Measurements from ENCODE around the gene COX6B2.

COX6B2 gene

DNA sequence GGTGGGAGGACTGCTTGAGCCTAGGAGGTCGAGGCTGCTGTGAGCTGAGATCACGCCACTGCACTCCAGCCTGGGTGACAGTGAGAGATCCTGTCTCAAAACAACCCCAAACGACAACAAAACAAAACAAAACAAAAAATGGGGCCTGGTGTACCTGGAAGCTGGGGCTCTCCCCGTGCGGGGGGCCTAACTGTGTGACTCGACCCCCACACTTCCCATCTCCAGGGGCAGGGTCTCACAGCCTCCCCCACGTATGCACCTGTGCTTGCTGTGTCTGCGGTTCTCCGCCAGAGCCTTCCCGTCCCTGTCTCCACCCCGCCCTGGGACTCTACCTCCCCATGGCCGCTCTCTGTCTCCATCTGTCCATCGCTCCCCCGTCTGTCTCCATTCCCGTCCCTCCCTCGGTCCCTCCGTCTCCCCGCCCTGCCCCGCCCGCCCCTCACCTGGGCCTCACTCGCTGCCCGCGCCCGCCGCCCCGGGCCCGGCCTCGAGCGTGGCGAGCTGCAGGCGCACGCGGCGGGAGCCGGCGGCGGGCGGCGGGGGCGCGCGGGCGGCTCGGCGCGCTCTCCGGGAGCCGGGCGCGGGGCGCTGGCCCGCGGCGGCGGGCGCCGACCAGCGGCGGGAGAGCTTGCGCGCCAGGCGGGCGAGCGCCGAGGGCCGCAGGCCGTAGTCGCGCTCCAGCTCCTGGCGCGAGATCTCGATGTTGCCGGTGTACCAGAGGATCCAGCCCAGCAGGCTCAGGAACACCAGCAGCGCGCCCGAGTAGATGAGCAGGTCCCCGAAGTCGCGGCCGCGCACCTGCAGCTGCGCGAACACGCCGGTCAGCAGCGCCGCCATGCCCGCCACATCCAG is 29.0 kb upstream of the COX6B2 start:
- peak; percentile 46 for DNase-seq

DNA sequence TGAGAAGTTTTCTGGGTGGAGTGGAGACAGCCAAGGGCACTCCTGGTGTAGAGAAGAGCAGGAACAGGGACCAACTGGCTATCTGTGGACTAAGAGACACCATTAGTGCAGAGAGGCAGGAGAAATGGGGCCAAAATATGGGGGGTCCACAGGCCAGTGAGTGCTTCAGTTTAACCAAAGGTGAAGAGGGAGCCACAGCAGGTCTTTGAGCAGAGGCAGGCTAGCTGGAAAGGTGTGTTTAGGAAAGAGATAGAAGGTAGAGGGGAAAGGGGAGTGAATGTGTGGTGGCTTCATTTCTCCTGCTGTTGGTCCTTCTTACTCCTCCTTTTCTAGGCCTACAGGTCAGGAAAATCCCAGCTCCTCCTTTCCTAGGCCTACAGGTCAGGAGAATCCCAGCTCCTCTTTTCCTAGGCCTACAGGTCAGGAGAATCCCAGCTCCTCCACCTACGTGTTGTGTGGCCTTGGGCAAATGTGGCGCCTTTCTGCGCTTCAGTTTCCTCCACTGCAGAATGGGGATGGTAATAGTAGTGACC is 28.1 kb upstream of the COX6B2 start:
- DNase-seq, result no peak

DNA sequence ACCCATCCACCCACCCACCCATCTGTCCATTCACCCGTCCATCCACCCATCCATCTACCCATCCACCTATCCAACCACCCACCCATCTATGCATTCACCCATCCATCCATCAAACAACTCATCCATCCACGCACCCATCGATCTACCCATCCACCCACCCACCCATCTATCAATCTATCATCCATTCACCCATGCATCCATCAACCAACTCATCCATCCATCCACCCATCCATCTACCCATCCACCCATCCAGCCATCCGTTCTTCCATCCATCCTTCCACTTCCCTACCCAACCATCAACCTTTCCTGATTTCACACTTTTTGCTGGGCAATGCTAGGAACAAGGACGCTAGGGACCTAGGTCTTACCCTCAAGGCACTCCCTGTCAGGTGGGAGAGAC is 27.5 kb upstream of the COX6B2 start:
- DNase-seq, result no peak

DNA sequence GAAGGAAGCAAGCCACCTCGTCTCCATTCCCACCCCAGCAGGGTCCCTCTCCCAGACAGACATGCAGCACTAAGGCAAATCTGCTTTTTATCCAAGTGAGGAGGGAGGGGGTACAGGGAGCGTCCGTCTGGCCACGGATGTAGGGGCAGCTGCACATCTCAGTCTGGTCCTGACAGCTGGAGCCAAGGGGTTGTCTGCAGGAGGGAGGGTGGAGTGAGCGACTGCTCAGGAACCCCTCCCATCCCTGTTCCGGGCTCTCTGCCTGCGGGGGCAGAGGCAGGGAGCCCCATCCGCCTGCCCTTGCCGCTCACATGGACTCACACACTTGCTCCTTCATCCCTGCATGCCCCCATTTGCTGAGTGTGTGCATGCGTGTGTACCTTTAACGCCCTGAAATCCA is 24.7 kb upstream of the COX6B2 start:
- no peak for DNase-seq

DNA sequence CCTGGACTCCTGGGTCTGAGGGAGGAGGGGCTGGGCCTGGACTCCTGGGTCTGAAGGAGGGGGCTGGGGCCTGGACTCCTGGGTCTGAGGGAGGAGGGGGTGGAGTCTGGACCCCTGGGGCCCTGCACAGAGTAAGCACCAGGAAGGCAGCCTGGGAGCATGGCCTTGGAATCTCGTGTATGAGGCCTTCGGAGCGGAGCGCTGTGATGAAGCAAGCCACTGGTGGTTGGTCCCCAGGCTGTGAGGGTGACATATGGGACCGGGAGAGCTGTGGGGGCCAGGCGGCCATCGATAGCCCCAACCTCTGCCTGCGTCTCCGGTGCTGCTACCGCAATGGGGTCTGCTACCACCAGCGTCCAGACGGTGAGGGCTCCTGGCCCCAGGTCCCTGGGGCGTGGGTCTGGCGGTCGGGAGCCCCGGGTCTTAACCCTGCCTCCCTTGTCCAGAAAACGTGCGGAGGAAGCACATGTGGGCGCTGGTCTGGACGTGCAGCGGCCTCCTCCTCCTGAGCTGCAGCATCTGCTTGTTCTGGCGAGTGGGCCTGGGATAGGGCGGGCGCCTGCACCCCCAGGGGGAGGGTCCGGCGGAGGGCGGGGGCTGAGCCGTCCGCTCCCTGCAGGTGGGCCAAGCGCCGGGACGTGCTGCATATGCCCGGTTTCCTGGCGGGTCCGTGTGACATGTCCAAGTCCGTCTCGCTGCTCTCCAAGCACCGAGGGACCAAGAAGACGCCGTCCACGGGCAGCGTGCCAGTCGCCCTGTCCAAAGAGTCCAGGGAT is 23.0 kb upstream of the COX6B2 start:
- DNase-seq, result no peak

DNA sequence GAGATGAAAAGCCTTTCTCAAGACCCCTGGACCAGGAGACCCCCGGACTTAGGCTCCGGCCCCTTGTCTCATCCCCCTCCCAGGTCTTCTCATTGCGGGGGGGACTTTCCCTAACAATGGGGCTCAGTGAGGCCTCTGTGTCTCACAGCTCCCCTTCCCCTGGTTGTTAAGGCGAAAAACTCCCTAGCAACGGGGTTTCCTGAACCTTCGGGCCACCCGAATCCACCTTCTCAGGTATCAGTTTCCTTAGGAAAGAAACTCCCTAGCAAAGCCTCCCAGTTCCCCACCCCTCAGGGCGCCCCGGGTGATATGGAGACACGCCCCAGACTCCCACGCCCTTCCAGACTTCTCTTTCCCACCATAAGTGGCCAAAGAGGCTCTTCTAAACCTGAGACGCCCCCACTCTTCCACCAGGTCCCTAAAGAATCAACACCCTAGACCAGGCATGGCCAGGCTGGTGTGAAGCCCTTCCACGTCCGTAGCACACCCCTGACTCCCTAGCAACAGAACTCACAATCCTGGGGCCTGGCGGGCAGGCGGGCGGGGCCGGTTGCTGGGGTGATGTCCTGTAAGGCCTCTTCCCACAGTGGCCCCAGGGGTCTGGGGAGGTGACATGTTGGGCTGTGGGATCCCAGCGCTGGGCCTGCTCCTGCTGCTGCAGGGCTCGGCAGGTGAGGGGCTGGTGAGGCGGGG is 21.9 kb upstream of the COX6B2 start, which contains the start of gene TMEM190:
Gene TMEM190, plus strand, starts transcription at position 586 of the 693 bp plus-strand sequence. Its CDS starts 28 bp downstream, at position 614.
- no peak for DNase-seq

DNA sequence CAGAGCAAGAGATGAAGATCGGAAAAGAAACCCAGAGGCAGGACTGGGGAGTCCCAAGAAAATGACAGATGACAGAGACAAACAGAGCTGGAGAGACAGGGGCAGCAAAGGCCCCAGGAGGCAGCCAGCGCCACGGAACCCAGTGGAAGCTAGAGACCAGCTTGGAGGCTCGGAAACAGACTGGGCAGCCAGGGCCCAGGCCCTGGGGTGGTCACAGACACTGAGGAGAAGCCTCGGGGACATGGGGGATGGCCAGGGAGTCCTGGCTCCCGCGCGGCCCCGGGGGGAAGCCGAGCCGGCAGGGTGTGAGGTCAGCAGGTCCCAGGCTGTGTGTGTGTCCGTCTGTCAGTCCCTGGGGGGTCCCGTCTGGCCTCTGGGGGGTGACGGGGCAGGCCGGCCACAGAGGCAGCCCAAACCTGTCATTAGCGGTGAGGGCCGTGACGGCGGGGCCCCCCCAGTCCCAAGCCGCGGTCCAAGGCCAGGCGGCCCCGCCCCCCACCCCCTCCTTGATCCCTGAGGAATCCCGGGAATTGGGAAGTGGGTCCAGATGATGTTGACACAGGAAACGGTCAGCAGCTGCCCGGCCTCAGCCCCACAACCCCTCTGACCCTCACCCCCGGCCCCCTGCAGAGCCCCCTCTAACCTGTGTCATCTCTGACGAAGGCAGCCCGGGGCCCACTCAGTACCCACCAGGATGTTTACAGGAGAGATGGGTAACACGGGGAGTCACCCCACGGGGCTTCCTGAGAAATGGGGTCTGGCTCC is 19.7 kb upstream of the COX6B2 start:
- DNase-seq, result no peak

DNA sequence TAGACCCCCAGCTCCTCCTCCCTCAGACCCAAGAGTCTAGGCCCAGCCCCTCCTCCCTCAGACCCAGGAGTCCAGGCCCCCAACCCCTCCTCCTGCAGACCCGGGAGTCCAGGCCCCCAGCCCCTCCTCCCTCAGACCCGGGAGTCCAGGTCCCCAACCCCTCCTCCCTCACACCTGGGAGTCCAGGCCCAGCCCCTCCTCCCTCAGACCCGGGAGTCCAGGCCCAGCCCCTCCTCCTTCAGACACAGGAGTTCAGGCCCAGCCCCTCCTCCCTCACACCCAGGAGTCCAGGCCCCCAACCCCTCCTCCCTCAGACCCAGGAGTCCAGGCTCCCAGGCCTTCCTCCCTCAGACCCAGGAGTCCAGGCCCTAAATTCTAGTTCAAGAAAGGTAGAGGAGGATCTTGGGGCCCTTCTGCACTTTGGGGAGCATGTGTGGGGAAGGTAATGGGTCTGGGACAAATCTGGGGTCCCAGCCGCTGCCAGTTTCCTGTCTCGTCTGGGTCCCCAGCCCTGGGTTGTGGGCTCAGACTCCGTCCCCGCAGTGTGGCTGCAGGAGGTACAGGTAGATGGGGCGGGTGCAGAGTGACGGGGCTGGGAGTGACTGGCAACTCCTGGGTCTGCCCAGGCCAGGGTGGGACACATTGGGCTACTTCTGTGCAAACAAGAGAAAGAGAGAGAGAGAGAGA is 18.9 kb upstream of the COX6B2 start:
- no peak for DNase-seq

DNA sequence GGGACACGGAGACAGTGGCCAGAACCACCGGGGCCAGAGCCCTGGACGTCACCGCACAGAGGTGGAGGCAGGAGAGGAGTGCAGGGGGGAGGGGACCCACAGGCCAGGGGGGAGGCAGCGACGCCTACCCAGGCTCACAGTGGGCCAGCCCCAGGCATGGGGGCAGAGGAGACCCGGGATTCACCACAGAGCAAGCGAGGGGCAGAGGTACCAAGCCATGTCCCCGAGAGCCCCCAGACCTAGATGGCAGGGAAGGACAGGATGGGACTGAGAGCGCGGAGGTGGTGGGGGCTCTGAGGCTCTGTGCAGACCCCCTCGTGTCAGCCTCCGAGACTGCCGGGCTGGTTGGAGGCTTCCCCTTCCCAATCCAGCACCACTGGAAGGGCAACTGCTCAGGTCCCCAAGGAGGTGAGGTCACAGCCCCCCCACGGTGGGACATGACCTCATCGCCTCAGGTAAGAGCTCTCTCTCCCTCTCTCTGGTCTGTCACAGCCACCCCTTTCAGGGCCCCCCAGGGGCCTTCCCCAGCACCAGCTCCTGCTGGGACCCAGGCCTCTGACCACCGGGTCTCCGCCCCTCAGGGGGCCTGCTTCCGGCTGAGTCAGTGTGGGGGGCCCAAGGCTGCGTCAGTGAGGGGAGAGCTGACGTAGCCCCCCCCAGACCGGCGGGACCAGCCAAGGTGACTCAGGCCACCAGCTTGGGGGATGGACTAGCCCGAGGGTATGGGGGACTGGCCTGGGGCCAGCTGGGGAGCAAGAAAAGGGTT is 18.0 kb upstream of the COX6B2 start:
- no peak for DNase-seq

DNA sequence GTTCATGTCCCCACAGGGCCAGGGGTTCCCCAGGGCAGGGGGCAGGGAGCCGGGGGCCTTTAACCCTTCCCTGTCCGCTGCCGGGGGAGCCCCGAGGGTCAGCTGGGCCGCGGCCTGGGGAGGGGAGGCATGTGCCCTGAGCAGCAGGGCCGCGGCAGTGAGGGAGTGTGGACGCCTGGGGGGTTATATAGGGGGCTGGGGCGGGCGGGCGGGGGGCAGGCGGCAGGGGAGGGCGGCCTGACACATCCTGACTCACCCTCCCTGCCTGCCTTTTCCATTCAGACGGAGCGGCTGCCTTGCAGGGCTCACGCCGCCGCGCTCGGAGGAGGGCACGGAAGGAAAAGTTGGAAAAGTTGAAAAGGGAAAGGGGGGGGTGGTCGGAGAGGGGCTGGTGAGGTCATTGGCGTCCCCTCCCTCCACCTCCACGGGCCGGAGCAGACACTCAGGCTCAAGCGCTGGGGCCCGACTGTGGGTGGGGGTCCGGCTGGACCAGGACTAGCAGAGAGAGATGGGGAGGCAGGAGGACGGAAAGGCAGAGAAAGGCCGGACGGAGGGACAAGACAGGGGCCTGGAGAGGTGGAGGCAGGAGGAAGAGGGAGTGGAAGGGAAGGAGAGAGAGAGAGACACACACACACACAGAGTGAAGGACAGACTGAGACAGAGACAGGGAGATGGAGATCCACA is 15.9 kb upstream of the COX6B2 start, which contains the start of gene IL11:
Gene IL11, minus strand, starts transcription at position 159 of the 684 bp plus-strand sequence. Its CDS starts 153 bp downstream, at position 6.
- no peak for DNase-seq

DNA sequence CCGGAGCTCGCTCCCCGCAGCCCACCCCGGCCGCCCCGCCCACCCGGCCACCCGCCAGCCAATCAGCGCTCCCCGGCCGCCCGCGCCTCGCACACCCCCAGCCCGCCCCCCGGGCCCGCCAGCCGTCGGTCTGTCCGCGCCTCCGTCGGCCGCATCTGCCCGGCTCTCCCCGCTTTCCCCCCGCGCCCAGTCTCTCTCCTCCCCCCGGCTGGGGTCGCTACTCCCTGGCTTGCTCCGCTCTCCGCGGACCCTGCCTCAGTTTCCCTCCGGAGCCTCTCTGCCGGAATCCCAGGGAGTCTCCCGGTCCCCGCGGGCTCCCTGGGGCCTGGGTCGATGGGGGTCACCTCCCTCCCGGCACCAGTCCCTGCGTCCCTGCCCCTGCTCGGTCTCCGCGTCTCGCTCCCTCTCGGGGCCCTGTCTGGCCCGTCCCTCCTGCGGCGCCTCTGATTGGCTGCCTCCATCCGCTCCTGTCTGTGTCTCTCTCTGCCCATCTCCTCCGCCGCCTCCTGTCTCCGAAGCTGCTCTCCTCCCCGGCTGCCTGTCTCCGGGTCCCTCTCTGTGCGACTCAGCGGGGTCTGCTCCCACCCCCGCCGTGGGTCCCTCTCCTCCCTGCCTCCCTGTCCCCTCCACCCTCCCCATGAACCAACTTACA is 15.3 kb upstream of the COX6B2 start:
- no peak for DNase-seq

DNA sequence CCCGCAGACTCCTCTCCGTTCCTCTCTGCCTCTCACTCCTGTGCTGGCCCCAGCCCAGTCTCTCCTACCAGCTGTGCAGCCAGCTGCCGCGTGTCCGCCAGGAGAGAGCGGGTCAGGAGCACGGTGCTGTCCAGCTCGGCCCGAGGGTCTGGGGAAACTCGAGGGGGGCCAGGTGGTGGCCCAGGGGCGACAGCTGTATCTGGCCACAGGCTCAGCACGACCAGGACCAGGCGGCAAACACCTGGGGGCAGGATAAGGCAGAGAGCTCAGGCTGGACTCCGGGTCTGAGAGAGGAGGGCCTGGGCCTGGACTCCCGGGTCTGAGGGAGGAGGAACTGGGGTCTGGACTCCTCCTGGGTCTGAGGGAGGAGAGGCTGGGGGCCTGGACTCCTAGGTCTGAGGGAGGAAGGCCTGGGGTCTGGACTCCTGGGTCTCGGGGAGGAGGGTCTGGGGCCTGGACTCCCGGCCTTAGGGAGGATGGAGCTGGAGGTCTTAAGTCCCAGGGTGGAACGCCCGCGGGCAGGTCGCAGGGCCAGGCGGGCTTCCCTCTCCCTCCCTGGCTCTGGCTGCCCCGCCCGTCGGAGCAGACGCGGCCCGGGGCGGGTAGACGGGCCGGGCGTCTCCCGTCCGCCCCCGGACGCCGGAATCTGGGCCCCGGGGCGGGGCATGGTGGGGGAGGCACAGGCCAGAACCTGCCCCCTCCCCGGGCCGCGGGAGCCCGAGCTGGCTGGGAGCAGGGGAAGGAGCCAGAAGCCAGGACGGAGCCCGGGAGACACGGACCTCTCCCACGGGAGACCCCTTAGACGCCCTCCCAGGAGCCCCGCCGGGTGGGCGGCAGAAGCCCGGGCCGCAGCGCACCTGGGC is 14.4 kb upstream of the COX6B2 start:
- no peak for DNase-seq

DNA sequence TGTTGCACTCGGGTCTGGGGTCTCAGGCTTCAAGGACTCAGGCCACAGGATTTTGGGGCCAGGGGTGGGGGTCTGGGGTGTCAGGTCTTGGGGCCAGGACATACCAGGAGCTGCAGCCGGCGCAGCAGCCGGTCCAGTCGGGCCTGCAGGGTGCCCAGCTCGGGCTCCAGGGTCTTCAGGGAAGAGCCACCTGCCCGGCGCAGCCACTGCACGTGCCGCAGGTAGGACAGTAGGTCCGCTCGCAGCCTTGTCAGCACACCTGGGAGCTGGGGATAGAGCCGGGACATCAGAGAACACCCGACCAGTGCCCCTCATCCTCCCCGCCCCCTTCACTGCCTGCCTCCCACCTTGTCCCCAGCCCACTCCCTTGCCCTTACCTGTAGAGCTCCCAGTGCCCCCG is 13.6 kb upstream of the COX6B2 start:
- DNase-seq, result no peak

DNA sequence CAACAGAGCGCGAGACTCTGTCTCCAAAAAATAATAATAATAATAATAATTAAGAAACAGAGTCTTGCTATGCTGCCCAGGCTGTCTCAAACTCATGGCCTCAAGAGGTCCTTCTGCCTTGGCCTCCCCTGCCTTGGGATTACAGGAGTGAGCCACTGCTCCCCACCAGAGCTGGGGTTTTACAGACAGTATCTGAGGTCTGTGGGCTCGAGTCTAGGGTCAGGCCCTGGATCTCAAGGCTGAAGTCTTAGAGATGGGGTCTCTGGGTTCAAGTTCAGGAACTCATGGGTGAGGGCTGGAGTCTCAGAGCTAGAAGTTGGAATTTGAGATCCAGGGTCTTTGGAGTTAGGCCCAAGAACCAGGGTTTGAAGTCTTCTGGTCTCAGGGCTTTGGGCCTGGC is 12.3 kb upstream of the COX6B2 start:
- no peak for DNase-seq

DNA sequence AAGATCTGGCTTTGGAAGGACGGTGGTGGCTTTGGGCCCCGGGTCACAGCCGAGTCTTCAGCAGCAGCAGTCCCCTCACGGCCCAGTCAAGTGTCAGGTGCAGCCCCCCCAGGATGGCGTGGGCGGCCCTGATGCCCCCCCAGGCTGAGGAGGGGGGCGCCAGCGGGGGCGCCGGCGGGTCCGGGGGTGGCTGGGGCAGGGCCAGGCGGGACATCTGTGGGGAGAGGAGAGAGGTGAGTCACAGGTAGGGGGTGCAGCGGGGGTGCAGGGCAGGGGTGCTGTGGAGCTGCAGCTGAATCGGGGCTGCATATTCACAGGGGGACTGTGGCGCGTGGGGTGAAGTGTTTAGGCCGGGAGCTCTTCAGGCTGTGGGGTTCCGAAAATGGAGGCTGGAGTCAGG is 11.4 kb upstream of the COX6B2 start:
- DNase-seq, result no peak

DNA sequence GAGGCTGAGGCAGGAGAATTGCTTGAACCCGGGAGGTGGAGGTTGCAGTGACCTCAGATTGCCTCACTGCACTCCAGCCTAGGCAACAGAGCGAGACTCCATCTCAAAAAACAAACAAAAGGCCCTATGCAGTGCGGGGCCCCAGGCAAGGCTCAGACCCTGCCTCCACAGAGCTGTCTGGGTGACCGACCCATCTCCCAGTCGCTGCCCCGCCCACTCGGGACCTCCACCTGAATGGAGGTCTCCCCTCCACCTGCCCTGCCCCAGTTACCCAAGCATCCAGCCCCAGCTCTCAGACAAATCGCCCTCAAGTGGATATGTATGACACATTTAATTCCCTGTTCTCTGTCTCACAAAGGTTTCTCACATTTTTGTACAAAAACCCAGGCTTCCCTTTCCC is 10.7 kb upstream of the COX6B2 start:
- DNase-seq, result no peak

DNA sequence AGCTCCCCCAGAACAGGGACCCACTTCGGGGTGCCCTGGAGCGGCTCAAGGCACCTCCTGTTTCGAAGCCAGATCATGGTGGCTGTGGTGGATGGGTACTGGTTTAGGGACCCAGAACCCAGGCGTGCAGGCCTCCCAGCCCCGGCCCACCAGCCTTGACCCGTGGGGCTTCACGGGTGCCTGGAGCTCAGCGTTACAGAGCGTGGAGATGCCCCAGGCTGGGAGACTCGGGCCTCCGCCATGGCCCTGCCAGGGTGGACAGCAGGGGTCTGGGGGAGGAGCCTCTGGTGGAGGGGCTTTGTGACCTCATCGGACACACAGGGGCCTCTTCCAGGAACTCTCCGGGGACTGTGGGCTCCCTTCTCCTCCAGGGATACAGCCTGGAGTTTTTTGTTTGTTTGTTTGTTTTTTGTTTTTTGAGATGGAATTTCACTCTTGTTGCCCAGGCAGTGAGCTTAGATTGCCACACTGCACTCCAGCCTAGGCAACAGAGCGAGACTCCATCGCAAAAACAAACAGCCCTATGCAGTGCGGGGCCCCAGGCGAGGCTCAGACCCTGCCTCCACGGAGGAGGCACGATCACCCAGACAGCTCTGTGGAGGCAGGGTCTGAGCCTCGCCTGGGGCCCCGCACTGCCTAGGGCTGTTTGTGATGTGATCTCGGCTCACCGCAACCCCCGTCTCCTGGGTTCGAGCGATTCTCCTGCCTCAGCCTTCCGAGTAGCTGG is 8.6 kb upstream of the COX6B2 start, which contains the start of gene GARIN5B:
Gene GARIN5B, minus strand, starts transcription at position 271 of the 727 bp plus-strand sequence. Its CDS starts 194 bp downstream, at position 77.
- no peak for DNase-seq
